DOHH2 (cell line): ENCODE measurements around the gene ZP3.
"Not testable (repeated sequence)": the region's sequence is repeated elsewhere in the genome, so short reads cannot be mapped to it uniquely, and the experiment has no call there.

ENCODE experiments used
- H3F3A ChIP-seq: fragments of 200-600 bp; sonication (generic), shearing (Covaris generic); 2 replicates; pipeline ENCODE4 v1.6.0; 2016; ENCODE audit warnings: antibody characterized with exemption, mild to moderate bottlenecking; ENCODE audit not compliant: control insufficient read depth, insufficient read depth
- H3K27ac ChIP-seq: fragments of 200-600 bp; sonication (generic); 2 replicates; pipeline ENCODE4 v1.5.1; 2014; ENCODE audit warnings: low read depth, mild to moderate bottlenecking, low read length, moderate library complexity
- H3K27me3 ChIP-seq: fragments of 200-600 bp; sonication (generic); 2 replicates; pipeline ENCODE4 v1.6.1; 2014; ENCODE audit warnings: mild to moderate bottlenecking, low read length, mixed read lengths; ENCODE audit not compliant: control insufficient read depth
- H3K36me3 ChIP-seq: fragments of 200-600 bp; sonication (generic); 2 replicates; pipeline ENCODE4 v1.6.1; 2014; ENCODE audit warnings: mild to moderate bottlenecking, low read length, moderate library complexity, mixed read lengths; ENCODE audit not compliant: control insufficient read depth
- H3K4me1 ChIP-seq: fragments of 200-600 bp; sonication (generic); 2 replicates; pipeline ENCODE4 v1.6.1; 2014; ENCODE audit warnings: mild to moderate bottlenecking, low read length, mixed read lengths; ENCODE audit not compliant: control insufficient read depth
- H3K4me2 ChIP-seq: fragments of 200-600 bp; sonication (generic); 2 replicates; pipeline ENCODE4 v1.6.0; 2014; ENCODE audit warnings: mild to moderate bottlenecking, low read length, moderate library complexity
- H3K4me3 ChIP-seq: fragments of 200-600 bp; sonication (generic); 2 replicates; pipeline ENCODE4 v1.5.1; 2014; ENCODE audit warnings: mild to moderate bottlenecking, low read length, mixed read lengths
- H3K79me2 ChIP-seq: fragments of 200-600 bp; sonication (generic); 2 replicates; pipeline ENCODE4 v1.6.1; 2014; ENCODE audit warnings: mild to moderate bottlenecking, low read length, mixed read lengths; ENCODE audit not compliant: control insufficient read depth
- H3K9me2 ChIP-seq: fragments of 200-600 bp; sonication (generic); replicated peaks from 2 replicates; pipeline ENCODE4 v1.6.1; 2014; ENCODE audit warnings: mild to moderate bottlenecking, low read length, mixed read lengths; ENCODE audit not compliant: control insufficient read depth
- H3K9me3 ChIP-seq: fragments of 200-600 bp; sonication (generic); 2 replicates; pipeline ENCODE4 v1.6.1; 2014; ENCODE audit warnings: antibody characterized with exemption, low read length, mixed read lengths; ENCODE audit not compliant: control insufficient read depth, insufficient read depth
- H4K20me1 ChIP-seq: fragments of 200-600 bp; sonication (generic); 2 replicates; pipeline ENCODE4 v1.6.0; 2014; ENCODE audit warnings: low read depth, mild to moderate bottlenecking, antibody characterized with exemption, low read length, moderate library complexity; ENCODE audit not compliant: control insufficient read depth, insufficient read depth

ZP3 gene

GRCh38 chr7:76471556-76472221 is 46.9 kb downstream of the ZP3 start:
- H3F3A ChIP-seq, H3K79me2 ChIP-seq, H3K27me3 ChIP-seq, H3K4me3 ChIP-seq, H3K4me2 ChIP-seq, H3K27ac ChIP-seq, H3K36me3 ChIP-seq, H3K9me3 ChIP-seq, H3K4me1 ChIP-seq, H4K20me1 ChIP-seq, H3K9me2 ChIP-seq: not testable (repeated sequence)

GRCh38 chr7:76473097-76473496 is 48.3 kb downstream of the ZP3 start:
- not testable (repeated sequence) for H3K9me2 ChIP-seq, H3K79me2 ChIP-seq, H3K9me3 ChIP-seq, H4K20me1 ChIP-seq, H3K27me3 ChIP-seq, H3K4me1 ChIP-seq, H3K4me2 ChIP-seq, H3K36me3 ChIP-seq, H3K4me3 ChIP-seq, H3K27ac ChIP-seq, H3F3A ChIP-seq

- not testable (repeated sequence) for H3K27me3 ChIP-seq, H3K9me3 ChIP-seq, H3K36me3 ChIP-seq, H3K4me3 ChIP-seq, H3K4me2 ChIP-seq, H3K9me2 ChIP-seq, H4K20me1 ChIP-seq, H3F3A ChIP-seq, H3K27ac ChIP-seq, H3K4me1 ChIP-seq, H3K79me2 ChIP-seq
These were observed 51.5 kb downstream of the ZP3 start for GRCh38 chr7:76476280-76476679.

GRCh38 chr7:76476742-76477474 is 52.2 kb downstream of the ZP3 start:
- not testable (repeated sequence) for H3K36me3 ChIP-seq, H3K4me1 ChIP-seq

GRCh38 chr7:76479628-76480027 is 54.9 kb downstream of the ZP3 start:
- not testable (repeated sequence) for H3K4me3 ChIP-seq, H3K9me2 ChIP-seq, H3K27ac ChIP-seq, H3K9me3 ChIP-seq, H3K4me2 ChIP-seq, H4K20me1 ChIP-seq, H3K36me3 ChIP-seq, H3K27me3 ChIP-seq, H3K4me1 ChIP-seq, H3F3A ChIP-seq, H3K79me2 ChIP-seq

More at GRCh38 chr7:76476742-76477474, 52.2 kb downstream of the ZP3 start:
- not testable (repeated sequence) for H3K4me3 ChIP-seq, H3F3A ChIP-seq, H3K27ac ChIP-seq, H3K9me3 ChIP-seq, H3K4me2 ChIP-seq, H4K20me1 ChIP-seq, H3K79me2 ChIP-seq, H3K9me2 ChIP-seq, H3K27me3 ChIP-seq

GRCh38 chr7:76480403-76481253 is 55.9 kb downstream of the ZP3 start:
- H3K4me1 ChIP-seq, H3K9me3 ChIP-seq, H3K4me3 ChIP-seq, H3K4me2 ChIP-seq, H3K79me2 ChIP-seq, H3F3A ChIP-seq, H3K36me3 ChIP-seq, H3K27ac ChIP-seq, H3K9me2 ChIP-seq, H3K27me3 ChIP-seq, H4K20me1 ChIP-seq: not testable (repeated sequence)

GRCh38 chr7:76482660-76483059 is 57.9 kb downstream of the ZP3 start:
- not testable (repeated sequence) for H3K9me3 ChIP-seq, H4K20me1 ChIP-seq, H3K9me2 ChIP-seq

GRCh38 chr7:76483081-76483480 is 58.3 kb downstream of the ZP3 start:
- H3K4me3 ChIP-seq, H3K27ac ChIP-seq, H3K36me3 ChIP-seq, H3K27me3 ChIP-seq, H3K9me3 ChIP-seq, H3K79me2 ChIP-seq, H3F3A ChIP-seq, H4K20me1 ChIP-seq, H3K4me1 ChIP-seq, H3K4me2 ChIP-seq, H3K9me2 ChIP-seq: not testable (repeated sequence)

More at GRCh38 chr7:76482660-76483059, 57.9 kb downstream of the ZP3 start:
- H3K4me2 ChIP-seq, H3K27ac ChIP-seq, H3K4me3 ChIP-seq, H3K36me3 ChIP-seq, H3K27me3 ChIP-seq, H3K79me2 ChIP-seq, H3F3A ChIP-seq, H3K4me1 ChIP-seq: not testable (repeated sequence)
